Measurements from ENCODE around the gene TSPAN10. TPM values are rescaled to one million over a fixed set of nuclear protein-coding genes. Genes with fewer than 3 reads are reported as not detected.

TSPAN10 gene
- total and polyA plus RNA-seq, 2 of the 8 experiments (the other 6 are each of a cell fraction or from before 2014, with no cell fraction given) = 0.99 to 1.1 TPM

DNA sequence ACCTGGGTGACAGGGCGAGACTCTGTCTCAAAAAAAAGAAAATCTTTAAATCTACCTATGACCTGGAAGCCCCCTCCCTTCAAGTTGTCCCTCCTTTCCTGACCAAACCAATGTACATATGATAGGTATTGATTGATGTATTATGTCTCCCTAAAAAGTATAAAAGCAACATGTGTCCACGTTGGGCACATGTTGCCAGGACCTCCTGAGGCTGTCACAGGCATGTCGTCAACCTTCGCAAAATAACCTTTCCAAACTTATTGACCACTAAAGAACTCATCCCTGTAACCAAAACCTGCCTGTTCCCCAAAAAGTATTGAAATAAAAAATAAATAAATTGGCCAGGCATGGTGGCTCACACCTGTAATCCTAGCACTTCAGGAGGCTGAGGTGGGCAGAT, 25.0 kb downstream of the TSPAN10 start:
- Histone ChIP-seq H3K27me3 (replicated peaks in 1 of 4; ENCODE audit: control insufficient read depth in 3 of 4, extremely low read depth in 1 of 4, insufficient read depth in 3 of 4, low read length in 3 of 4) (no peaks in the 10 kb centered on the region), H3K27ac (ENCODE audit: low read depth, low read length) (no peak overlapping the region), H2AFZ (ENCODE audit: low read length) (no peak overlapping the region), H2BK12ac (ENCODE audit: low read depth, low read length) (no peak overlapping the region), H2AK5ac (ENCODE audit: low read depth, low read length) (no peak overlapping the region), H4K91ac (replicated peaks; ENCODE audit: insufficient read length, low read length) (no peak overlapping the region), H3K23me2 (ENCODE audit: low read depth, low read length) (peaks cover 4% of the 10 kb centered on the region; the same call in 1 of the 2 replicates), H3K18ac (ENCODE audit: extremely low read depth, low read length) (no peak overlapping the region), H3K36me3 (ENCODE audit: control insufficient read depth in 2 of 4, insufficient read depth in 4 of 4, low read length in 3 of 4) (peaks cover 0 to 5% (median 0%) of the 10 kb centered on the region in 4 experiments; a peak in 1 of 8 replicates), H3K79me1 (ENCODE audit: low read depth, low read length) (peaks cover 6% of the 10 kb centered on the region), H3K4me3 (ENCODE audit: extremely low read depth in 1 of 4, insufficient read depth in 2 of 4, low read depth in 3 of 4, low read length in 4 of 4) (no peak overlapping the region), H2BK15ac (ENCODE audit: low read length) (no peak overlapping the region), H3K9me3 (ENCODE audit: insufficient read depth in 2 of 2, low read depth in 1 of 2, low read length in 1 of 2) (no peaks in the 10 kb centered on the region), H2BK5ac (ENCODE audit: low read depth, low read length) (no peak overlapping the region), H3K4me1 (replicated peaks in 1 of 4; ENCODE audit: control insufficient read depth in 3 of 4, insufficient read depth in 4 of 4, low read length in 3 of 4) (peaks cover 3 to 8% (median 6%) of the 10 kb centered on the region in 4 experiments), H3K14ac (ENCODE audit: insufficient read length) (no peak overlapping the region), H4K8ac (ENCODE audit: extremely low read depth, insufficient read depth, low read length) (no peak overlapping the region), H3K9ac (replicated peaks in 1 of 4; ENCODE audit: extremely low read depth in 1 of 4, low read depth in 3 of 4, low read length in 3 of 4) (no peak overlapping the region), H3K56ac (replicated peaks; ENCODE audit: insufficient read length, low read depth, low read length) (no peak overlapping the region), H2BK20ac (ENCODE audit: low read length) (no peak overlapping the region), H3K79me2 (ENCODE audit: control insufficient read depth in 1 of 2, insufficient read depth in 2 of 2, low read length in 2 of 2) (peaks cover 0 to 2% of the 10 kb centered on the region in 2 experiments; a peak in 1 of 4 replicates), H3K4ac (replicated peaks; ENCODE audit: insufficient read length, low read depth, low read length) (no peak overlapping the region), H3K4me2 (ENCODE audit: insufficient read depth in 1 of 2, low read depth in 2 of 2, low read length in 2 of 2) (no peak overlapping the region), H3K23ac (ENCODE audit: insufficient read length) (no peak overlapping the region), H2BK120ac (replicated peaks; ENCODE audit: low read depth, low read length) (no peak overlapping the region), H4K5ac (ENCODE audit: insufficient read length, low read depth, low read length) (no peak overlapping the region), H4K20me1 (replicated peaks in 1 of 2; ENCODE audit: control insufficient read depth in 1 of 2, insufficient read depth in 2 of 2, low read length in 2 of 2) (peaks cover 0 to 2% of the 10 kb centered on the region in 2 experiments)
- ChIA-PET POLR2A (ENCODE audit: partially characterized antibody) (interaction anchor here (0.6 to 4.4 kb wide), 8 partner anchors 9 to 153 kb away, joined by 3 to 23 read pairs (median 6); partner anchors contain the start of genes ARL16, HGS, MRPL12 and NPLOC4), CTCF (ENCODE audit: partially characterized antibody) (interaction anchor here (0.6 kb wide), 1 partner anchor 37 kb away, joined by 3 read pairs; no protein-coding TSS in a partner anchor)
- 96% methylated on average over 4 of the region's 4 CpGs; no CpG with 5 or more reads in 1 of the 2 experiments for WGBS, 2 experiments (ENCODE audit: extremely low coverage in 1 of 2, insufficient coverage in 1 of 2, insufficient read length in 1 of 2, insufficient replicate concordance in 2 of 2, low coverage in 1 of 2, low lambda C conversion rate in 2 of 2, missing lambda C conversion rate in 1 of 2)
- FAIRE-seq = no peak
- no peak for DNase-seq (ENCODE audit: low read depth in 1 of 2, low spot score in 2 of 2)
- no peak for TF ChIP-seq BRCA1 (IDR thresholded peaks at IDR 0.05; ENCODE audit: low read depth, low read length)
- TF ChIP-seq CEBPB (IDR thresholded peaks at IDR 0.05; ENCODE audit: low read depth, low read length) = no peak
- TF ChIP-seq EP300 (IDR thresholded peaks at IDR 0.05; ENCODE audit: borderline replicate concordance in 1 of 2, low read depth in 2 of 2, low read length in 2 of 2) = no peak
- TF ChIP-seq TAF1 (IDR thresholded peaks at IDR 0.05; ENCODE audit: low read depth, low read length) = no peak
- no peak for TF ChIP-seq EGR1 (IDR thresholded peaks at IDR 0.05; ENCODE audit: borderline replicate concordance, low read depth, low read length)
- TF ChIP-seq SUZ12 (IDR thresholded peaks at IDR 0.05; ENCODE audit: low read length) = no peak
- TF ChIP-seq EZH2 (IDR thresholded peaks at IDR 0.05; ENCODE audit: low read depth, low read length, severe bottlenecking) = no peak
- no peak for TF ChIP-seq RBBP5 (IDR thresholded peaks at IDR 0.05; ENCODE audit: borderline replicate concordance, low read depth, low read length)
- TF ChIP-seq, protein P1, sequence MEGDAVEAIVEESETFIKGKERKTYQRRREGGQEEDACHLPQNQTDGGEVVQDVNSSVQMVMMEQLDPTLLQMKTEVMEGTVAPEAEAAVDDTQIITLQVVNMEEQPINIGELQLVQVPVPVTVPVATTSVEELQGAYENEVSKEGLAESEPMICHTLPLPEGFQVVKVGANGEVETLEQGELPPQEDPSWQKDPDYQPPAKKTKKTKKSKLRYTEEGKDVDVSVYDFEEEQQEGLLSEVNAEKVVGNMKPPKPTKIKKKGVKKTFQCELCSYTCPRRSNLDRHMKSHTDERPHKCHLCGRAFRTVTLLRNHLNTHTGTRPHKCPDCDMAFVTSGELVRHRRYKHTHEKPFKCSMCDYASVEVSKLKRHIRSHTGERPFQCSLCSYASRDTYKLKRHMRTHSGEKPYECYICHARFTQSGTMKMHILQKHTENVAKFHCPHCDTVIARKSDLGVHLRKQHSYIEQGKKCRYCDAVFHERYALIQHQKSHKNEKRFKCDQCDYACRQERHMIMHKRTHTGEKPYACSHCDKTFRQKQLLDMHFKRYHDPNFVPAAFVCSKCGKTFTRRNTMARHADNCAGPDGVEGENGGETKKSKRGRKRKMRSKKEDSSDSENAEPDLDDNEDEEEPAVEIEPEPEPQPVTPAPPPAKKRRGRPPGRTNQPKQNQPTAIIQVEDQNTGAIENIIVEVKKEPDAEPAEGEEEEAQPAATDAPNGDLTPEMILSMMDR (IDR thresholded peaks at IDR 0.05; ENCODE audit: control extremely low read depth in 1 of 3, insufficient read depth in 1 of 3, low read depth in 1 of 3, low read length in 3 of 3) = no peak
- TF ChIP-seq JUND (IDR thresholded peaks at IDR 0.05; ENCODE audit: low read length) = no peak
- no peak for TF ChIP-seq RAD21 (IDR thresholded peaks at IDR 0.05 in 1 of 2, conservative IDR thresholded peaks at IDR 0.05 in 1 of 2; ENCODE audit: low read depth in 2 of 2, low read length in 2 of 2)

Measured in H1 (cell line).